SH-SY5Y (cell line): ENCODE results near the gene RBMS3.

Experiments used
- GATA2 ChIP-seq: IDR thresholded peaks from 2 replicates; pipeline ENCODE4 v1.6.1; 2011; ENCODE audit warnings: mild to moderate bottlenecking, low read depth, low read length
- GATA3 ChIP-seq: IDR thresholded peaks from 2 replicates; pipeline ENCODE4 v1.6.1; 2011; ENCODE audit warnings: low read depth, mild to moderate bottlenecking, low read length, moderate library complexity

- TF ChIP-seq GATA2 (no peak), GATA3 (no peak)
These were observed 655.9 kb downstream of the RBMS3 start for GRCh38 chr3:29936766-29937165.
